Measurements from ENCODE around the gene GP1BA.

- TF ChIP-seq, protein P1, sequence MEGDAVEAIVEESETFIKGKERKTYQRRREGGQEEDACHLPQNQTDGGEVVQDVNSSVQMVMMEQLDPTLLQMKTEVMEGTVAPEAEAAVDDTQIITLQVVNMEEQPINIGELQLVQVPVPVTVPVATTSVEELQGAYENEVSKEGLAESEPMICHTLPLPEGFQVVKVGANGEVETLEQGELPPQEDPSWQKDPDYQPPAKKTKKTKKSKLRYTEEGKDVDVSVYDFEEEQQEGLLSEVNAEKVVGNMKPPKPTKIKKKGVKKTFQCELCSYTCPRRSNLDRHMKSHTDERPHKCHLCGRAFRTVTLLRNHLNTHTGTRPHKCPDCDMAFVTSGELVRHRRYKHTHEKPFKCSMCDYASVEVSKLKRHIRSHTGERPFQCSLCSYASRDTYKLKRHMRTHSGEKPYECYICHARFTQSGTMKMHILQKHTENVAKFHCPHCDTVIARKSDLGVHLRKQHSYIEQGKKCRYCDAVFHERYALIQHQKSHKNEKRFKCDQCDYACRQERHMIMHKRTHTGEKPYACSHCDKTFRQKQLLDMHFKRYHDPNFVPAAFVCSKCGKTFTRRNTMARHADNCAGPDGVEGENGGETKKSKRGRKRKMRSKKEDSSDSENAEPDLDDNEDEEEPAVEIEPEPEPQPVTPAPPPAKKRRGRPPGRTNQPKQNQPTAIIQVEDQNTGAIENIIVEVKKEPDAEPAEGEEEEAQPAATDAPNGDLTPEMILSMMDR (IDR thresholded peaks at IDR 0.05) = no peak
- no peak for TF ChIP-seq POLR2A (IDR thresholded peaks at IDR 0.05)
- TF ChIP-seq POLR2AphosphoS5 (IDR thresholded peaks at IDR 0.05) = no peak
These were observed 33.4 kb downstream of the GP1BA start for GRCh38 chr17:4965311-4965986.

All from suprapubic skin (tissue), 4 donors.